Naive thymus-derived CD8-positive, alpha-beta T cell (primary cell): ENCODE measurements around the gene AS3MT. TPM values are rescaled to one million over a fixed set of nuclear protein-coding genes. Genes with fewer than 3 reads are reported as not detected.
"Not testable (repeated sequence)": the region's sequence is repeated elsewhere in the genome, so short reads cannot be mapped to it uniquely, and the experiment has no call there.

Experiments used
- ATAC-seq, 2 donors: fragments of 150-1000 bp; cut with Tn5 transposase in 1 of 2; sonication (Bioruptor Pico), chemical (Tn5 transposase) in 1 of 2; 1 replicate in 1 of 2; 2 replicates in 1 of 2; pipeline ENCODE4 v1.10.0; 2021; ENCODE audit warnings: mild to moderate bottlenecking in 2 of 2, moderate library complexity in 2 of 2
- POLR2A ChIA-PET: fragments of 350-600 bp; sonication (Branson Sonifier 250); formaldehyde crosslinking; loops from one replicate; lab custom pipeline; 2021; ENCODE audit warnings: antibody characterized with exemption; lab: Charles Lee
- DNase-seq, 10 donors: peaks; one replicate each; pipeline versions ENCODE4 v3.0.0 to v3.0.0-alpha.2; 2020 to 2022
- H3K27ac Mint-ChIP-seq, 10 donors: one replicate each; pipeline ENCODE4 v1.8.0; 2020 to 2022; ENCODE audit warnings: mild to moderate bottlenecking in 10 of 10, mixed read lengths in 10 of 10, moderate library complexity in 4 of 10, inconsistent platforms in 1 of 10
- H3K27me3 Mint-ChIP-seq, 5 donors: one replicate each; pipeline ENCODE4 v1.8.0; 2021 to 2022; ENCODE audit warnings: mixed read lengths in 5 of 5
- H3K36me3 Mint-ChIP-seq, 3 donors: one replicate each; pipeline ENCODE4 v1.8.0; 2020 to 2022; ENCODE audit warnings: mixed read lengths in 3 of 3, mild to moderate bottlenecking in 2 of 3, inconsistent platforms in 1 of 3
- H3K4me1 Mint-ChIP-seq, 4 donors: one replicate each; pipeline ENCODE4 v1.8.0; 2021 to 2022; ENCODE audit warnings: mixed read lengths in 4 of 4
- H3K4me3 Mint-ChIP-seq, 10 donors: one replicate each; pipeline ENCODE4 v1.8.0; 2020 to 2022; ENCODE audit warnings: mild to moderate bottlenecking in 10 of 10, mixed read lengths in 10 of 10, moderate library complexity in 6 of 10, inconsistent platforms in 1 of 10
- H3K9me3 Mint-ChIP-seq, 9 donors: one replicate each; pipeline ENCODE4 v1.8.0; 2020 to 2022; ENCODE audit warnings: mixed read lengths in 9 of 9, mild to moderate bottlenecking in 3 of 9, inconsistent platforms in 1 of 9, moderate library complexity in 1 of 9
- polyA plus RNA-seq, 3 donors: library from polyadenylated mRNA; unstranded; fragments of 300-500 nt; fragmentation: Illumina TruSeq; gene quantifications; one replicate each; pipeline ENCODE4 v1.2.3, GENCODE V29; 2021
- total RNA-seq, 8 experiments: library from RNA in 2 of 8; stranded (reverse) in 2 of 8; gene quantifications; one replicate each; pipeline ENCODE4 v1.2.3 and lab custom pipeline; 2021 to 2026

The AS3MT gene
- total RNA-seq (1 to 10 TPM; 1.8 to 2.5 TPM), polyA plus RNA-seq (not detected), total RNA-seq (lab: John Stamatoyannopoulos, UW) (0 to 0.09 (median 0) reads per million in 6 experiments)

GRCh38 chr10:102869258-102870198, at the start of gene AS3MT:
Gene AS3MT (plus strand): TSS chr10:102869470. CDS start chr10:102869593, 123 bp downstream.
- peak within 1 kb of the TSS; percentile 28 to 81 (median 73) for H3K4me3 Mint-ChIP-seq
- peak within 1 kb of the TSS in 1 of 10 donors; percentile 83 for H3K27ac Mint-ChIP-seq
- POLR2A ChIA-PET: no interaction called here
- peak; percentile 62 to 81 for ATAC-seq
- peaks cover 0 to 27% (median 0%) of the 10 kb centered on the region in 3 donors for H3K36me3 Mint-ChIP-seq
- H3K27me3 Mint-ChIP-seq: peaks cover 18 to 26% (median 22%) of the 10 kb centered on the region in 5 donors
- peaks cover 9 to 23% (median 14%) of the 10 kb centered on the region in 4 donors for H3K4me1 Mint-ChIP-seq
- DNase-seq: peak in 3 of 10 donors; percentile 0 to 12 (median 8)
- no peaks in the 10 kb centered on the region for H3K9me3 Mint-ChIP-seq

DNA sequence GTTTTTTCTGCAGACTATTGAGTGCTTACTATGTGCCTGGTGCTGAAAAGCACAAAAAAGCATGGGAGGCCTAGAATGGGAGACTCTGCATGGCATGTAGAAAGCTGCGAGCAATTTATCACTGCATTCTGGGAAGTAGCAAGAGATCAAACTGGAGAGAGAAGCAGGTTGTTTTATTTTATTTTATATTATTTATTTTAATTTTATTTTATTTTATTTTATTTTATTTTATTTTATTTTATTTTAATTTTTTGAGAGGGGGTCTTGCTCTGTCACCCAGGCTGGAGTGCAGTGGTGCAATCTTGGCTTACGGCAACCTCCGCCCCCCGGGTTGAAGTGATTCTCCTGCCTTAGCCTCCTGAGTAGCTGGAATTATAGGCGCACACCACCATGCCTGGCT, 49.3 kb upstream of the AS3MT start:
- Mint-ChIP-seq H3K4me1 (peaks cover 0 to 14% (median 4%) of the 10 kb centered on the region in 4 donors), H3K36me3 (peaks cover 0 to 12% (median 0%) of the 10 kb centered on the region in 3 donors), H3K27ac (peak overlapping the region in 1 of 10 donors; percentile 81)
- H3K9me3 Mint-ChIP-seq, DNase-seq, H3K4me3 Mint-ChIP-seq, H3K27me3 Mint-ChIP-seq, ATAC-seq, POLR2A ChIA-PET: not testable (repeated sequence)

DNA sequence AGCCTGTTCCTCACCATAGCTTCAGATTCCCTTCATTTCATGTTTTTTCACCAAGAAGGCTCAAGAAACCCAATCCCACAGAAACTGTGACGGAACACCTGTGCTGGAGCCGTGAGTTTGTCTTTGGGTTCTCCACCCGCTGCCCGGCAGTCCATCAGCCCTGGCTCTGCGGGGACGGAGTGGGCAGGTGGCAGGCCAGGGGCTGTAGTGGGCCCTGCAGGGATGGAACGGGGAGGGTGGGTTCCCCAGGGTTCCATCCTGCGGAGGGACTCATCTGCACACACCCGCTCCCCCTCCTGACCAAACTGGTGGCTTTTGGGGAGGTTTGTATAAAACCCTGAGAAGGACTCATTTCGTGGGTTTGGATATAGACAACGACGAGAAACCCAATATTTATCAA, 47.0 kb upstream of the AS3MT start:
- Mint-ChIP-seq H3K36me3 (no peaks in the 10 kb centered on the region), H3K4me1 (peaks cover 0 to 7% (median 2%) of the 10 kb centered on the region in 4 donors), H3K9me3 (no peaks in the 10 kb centered on the region), H3K4me3 (no peak overlapping the region), H3K27ac (peak overlapping the region in 1 of 10 donors; percentile 8), H3K27me3 (no peaks in the 10 kb centered on the region)
- ATAC-seq (no peak), DNase-seq (no peak)
- POLR2A ChIA-PET: no interaction called here

DNA sequence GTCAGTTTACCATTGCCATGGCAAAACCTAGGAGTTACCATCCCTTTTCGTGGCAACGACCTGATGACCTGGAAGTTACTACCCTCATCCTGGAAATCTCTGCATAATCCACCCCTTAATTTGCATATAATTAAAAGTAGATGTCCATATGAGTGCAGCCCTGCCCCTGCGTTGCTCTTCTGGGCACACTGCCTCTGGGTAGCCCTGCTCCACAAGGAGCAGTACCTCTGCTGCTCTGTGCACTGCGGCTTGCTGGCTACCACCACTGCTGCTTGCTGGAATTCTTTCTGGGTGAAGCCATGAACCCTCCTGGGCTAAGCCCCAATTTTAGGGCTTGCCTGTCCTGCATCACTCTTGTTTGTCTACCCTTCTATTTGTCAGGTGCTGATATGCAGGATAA, 44.6 kb upstream of the AS3MT start:
- Mint-ChIP-seq H3K9me3 (no peaks in the 10 kb centered on the region), H3K27me3 (no peaks in the 10 kb centered on the region), H3K27ac (no peak overlapping the region), H3K4me3 (no peak overlapping the region), H3K36me3 (no peaks in the 10 kb centered on the region), H3K4me1 (peaks cover 0 to 3% (median 0%) of the 10 kb centered on the region in 4 donors)
- ATAC-seq: no peak
- no peak for DNase-seq
- POLR2A ChIA-PET: no interaction called here

GRCh38 chr10:102826148-102826796, 43.0 kb upstream of the AS3MT start:
- Mint-ChIP-seq H3K4me1 (no peaks in the 10 kb centered on the region), H3K4me3 (no peak overlapping the region), H3K27me3 (no peaks in the 10 kb centered on the region), H3K36me3 (no peaks in the 10 kb centered on the region), H3K27ac (no peak overlapping the region), H3K9me3 (no peaks in the 10 kb centered on the region)
- POLR2A ChIA-PET: no interaction called here
- DNase-seq (no peak), ATAC-seq (no peak)

GRCh38 chr10:102827597-102827975, 41.7 kb upstream of the AS3MT start:
- ATAC-seq: no peak
- Mint-ChIP-seq H3K36me3 (no peaks in the 10 kb centered on the region), H3K9me3 (no peaks in the 10 kb centered on the region), H3K4me3 (no peak overlapping the region), H3K27me3 (no peaks in the 10 kb centered on the region), H3K27ac (no peak overlapping the region), H3K4me1 (no peaks in the 10 kb centered on the region)
- POLR2A ChIA-PET: no interaction called here
- no peak for DNase-seq

GRCh38 chr10:102831322-102832071, 37.8 kb upstream of the AS3MT start:
- Mint-ChIP-seq H3K27me3 (peaks cover 0 to 4% (median 0%) of the 10 kb centered on the region in 5 donors), H3K36me3 (no peaks in the 10 kb centered on the region), H3K9me3 (no peaks in the 10 kb centered on the region), H3K4me3 (no peak overlapping the region), H3K27ac (no peak overlapping the region), H3K4me1 (peaks cover 0 to 7% (median under 1%) of the 10 kb centered on the region in 4 donors)
- POLR2A ChIA-PET: no interaction called here
- no peak for DNase-seq
- ATAC-seq: no peak

- no peaks in the 10 kb centered on the region for H3K36me3 Mint-ChIP-seq
- peak overlapping the region in 1 of 10 donors; percentile 19 for H3K27ac Mint-ChIP-seq
- peaks cover 0 to 7% (median under 1%) of the 10 kb centered on the region in 4 donors for H3K4me1 Mint-ChIP-seq
- H3K27me3 Mint-ChIP-seq: peaks cover 0 to 4% (median 2%) of the 10 kb centered on the region in 5 donors
- H3K4me3 Mint-ChIP-seq: no peak overlapping the region
- H3K9me3 Mint-ChIP-seq: peaks cover 0 to 2% (median 0%) of the 10 kb centered on the region in 9 donors
- POLR2A ChIA-PET: no interaction called here
- no peak for DNase-seq
- ATAC-seq: no peak
Observed at GRCh38 chr10:102832248-102832647, 37.0 kb upstream of the AS3MT start.

GRCh38 chr10:102832987-102833386, 36.3 kb upstream of the AS3MT start:
- Mint-ChIP-seq H3K36me3 (peaks cover 0 to 7% (median 0%) of the 10 kb centered on the region in 3 donors), H3K4me1 (peaks cover 0 to 7% (median under 1%) of the 10 kb centered on the region in 4 donors), H3K27me3 (peaks cover 0 to 5% (median 2%) of the 10 kb centered on the region in 5 donors), H3K9me3 (peaks cover 0 to 9% (median 4%) of the 10 kb centered on the region in 9 donors), H3K27ac (no peak overlapping the region), H3K4me3 (no peak overlapping the region)
- POLR2A ChIA-PET: interaction anchor here (0.5 kb wide), 1 partner anchor 447 kb away, joined by 3 read pairs; no protein-coding TSS in a partner anchor
- DNase-seq (no peak), ATAC-seq (no peak)

DNA sequence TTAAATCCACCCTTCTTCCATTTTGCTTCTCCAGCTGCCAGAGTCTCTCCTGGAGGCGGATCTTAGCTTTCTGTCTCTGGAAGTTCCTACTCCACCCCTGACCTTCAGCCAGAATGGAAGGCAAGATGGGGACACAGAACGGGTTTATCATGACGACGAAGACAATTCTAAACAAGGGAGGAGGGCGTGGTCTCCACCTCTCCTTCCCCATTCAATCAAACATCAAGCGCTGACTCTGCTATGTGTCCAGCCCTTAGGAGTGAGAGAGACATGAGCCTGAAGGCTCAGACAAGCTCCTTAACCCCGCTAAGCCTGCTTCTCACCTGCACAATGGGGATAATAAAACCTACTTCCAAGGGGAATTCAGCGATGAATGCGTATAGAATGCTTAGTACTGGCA, 35.1 kb upstream of the AS3MT start:
- H3K36me3 Mint-ChIP-seq: peaks cover 0 to 12% (median 0%) of the 10 kb centered on the region in 3 donors
- POLR2A ChIA-PET: no interaction called here
- H3K4me3 Mint-ChIP-seq: no peak overlapping the region
- DNase-seq (no peak), ATAC-seq (no peak)
- H3K4me1 Mint-ChIP-seq: peaks cover 0 to 7% (median under 1%) of the 10 kb centered on the region in 4 donors
- peak overlapping the region in 1 of 10 donors; percentile 59 for H3K27ac Mint-ChIP-seq
- peaks cover 1 to 8% (median 2%) of the 10 kb centered on the region in 5 donors for H3K27me3 Mint-ChIP-seq
- peaks cover 0 to 21% (median 12%) of the 10 kb centered on the region in 9 donors for H3K9me3 Mint-ChIP-seq

DNA sequence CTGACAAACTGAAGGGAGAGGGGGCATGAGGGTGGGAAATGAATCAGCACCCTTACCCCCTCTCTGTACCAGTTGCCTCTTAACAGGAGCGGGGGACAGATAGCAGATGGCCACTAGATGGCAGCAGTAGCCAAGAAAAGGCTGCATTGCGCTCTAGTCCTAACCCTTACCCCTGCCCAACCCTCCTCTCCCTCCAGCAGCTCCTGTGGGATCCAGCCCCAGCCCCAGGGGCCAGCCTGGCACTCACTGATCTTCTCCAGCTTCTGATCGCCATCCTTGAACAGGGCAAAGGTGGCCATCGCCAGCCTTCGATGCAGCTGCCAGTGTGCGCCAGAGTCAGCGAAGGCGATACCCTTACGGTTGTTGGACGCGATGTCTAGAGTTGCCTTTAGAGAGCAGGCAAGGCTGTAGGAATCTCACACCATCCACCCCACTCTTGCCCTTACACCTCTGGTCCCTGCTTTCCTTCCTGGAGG, 34.2 kb upstream of the AS3MT start:
- Mint-ChIP-seq H3K27ac (no peak overlapping the region), H3K27me3 (peaks cover 2 to 10% (median 6%) of the 10 kb centered on the region in 5 donors), H3K4me3 (no peak overlapping the region), H3K9me3 (peaks cover 0 to 26% (median 12%) of the 10 kb centered on the region in 9 donors), H3K36me3 (peaks cover 0 to 17% (median 0%) of the 10 kb centered on the region in 3 donors), H3K4me1 (peaks cover 0 to 7% (median under 1%) of the 10 kb centered on the region in 4 donors)
- POLR2A ChIA-PET: interaction anchor here (0.5 to 0.6 kb wide), 3 partner anchors 420 to 658 kb away, joined by 3 to 6 read pairs (median 3); partner anchors contain the start of gene NEURL1
- DNase-seq (peak; percentile 49 to 85 (median 70)), ATAC-seq (peak; percentile 86 to 99)
